OCI-M1 (cell line): ENCODE results near the gene SEPTIN11.

Experiments used
- DNase-seq: peaks from one replicate; lab custom pipeline; 2025; lab: John Stamatoyannopoulos, UW

The SEPTIN11 gene

DNA sequence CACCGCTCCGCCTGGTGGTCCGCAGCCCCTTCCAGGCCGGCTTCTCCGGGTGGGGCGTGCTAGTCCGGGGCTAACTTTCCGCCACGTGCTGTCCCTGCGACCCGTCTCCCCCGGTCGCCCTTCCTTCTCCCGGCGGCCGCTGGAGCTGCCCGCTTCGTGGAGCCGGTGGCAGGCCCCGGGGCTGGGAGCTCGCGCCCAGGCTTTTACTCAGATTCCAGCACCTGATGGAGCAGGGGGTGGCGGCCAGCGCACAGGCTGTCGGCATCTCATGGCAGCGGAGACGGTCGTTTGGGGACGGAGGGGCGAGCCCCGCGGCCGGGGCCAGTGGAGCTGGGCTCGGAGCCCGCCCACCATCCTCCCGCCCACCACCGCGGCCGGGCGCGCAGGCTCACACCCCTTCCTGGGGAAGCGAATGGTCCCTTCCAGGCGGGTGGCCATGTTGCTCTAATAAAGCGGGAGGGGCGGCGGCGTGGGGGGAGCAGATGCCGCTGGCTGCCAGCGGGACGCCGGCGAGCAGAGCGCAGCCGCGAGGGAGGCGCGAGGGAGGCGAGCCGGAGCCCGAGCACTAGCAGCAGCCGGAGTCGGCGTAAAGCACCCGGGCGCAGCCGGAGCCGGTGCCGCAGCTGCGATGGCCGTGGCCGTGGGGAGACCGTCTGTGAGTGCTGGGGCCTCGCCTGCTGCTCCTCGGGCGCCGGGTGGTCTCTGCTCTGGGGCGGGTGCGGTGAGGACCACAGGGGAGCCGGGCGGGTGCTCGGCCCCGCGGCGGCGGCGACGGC lies at the start of gene SEPTIN11:
Gene SEPTIN11 (plus strand): TSS at position 477 of the 776 bp plus-strand sequence. CDS start 152 bp downstream, at position 629.
- DNase-seq = peak; percentile 92

DNA sequence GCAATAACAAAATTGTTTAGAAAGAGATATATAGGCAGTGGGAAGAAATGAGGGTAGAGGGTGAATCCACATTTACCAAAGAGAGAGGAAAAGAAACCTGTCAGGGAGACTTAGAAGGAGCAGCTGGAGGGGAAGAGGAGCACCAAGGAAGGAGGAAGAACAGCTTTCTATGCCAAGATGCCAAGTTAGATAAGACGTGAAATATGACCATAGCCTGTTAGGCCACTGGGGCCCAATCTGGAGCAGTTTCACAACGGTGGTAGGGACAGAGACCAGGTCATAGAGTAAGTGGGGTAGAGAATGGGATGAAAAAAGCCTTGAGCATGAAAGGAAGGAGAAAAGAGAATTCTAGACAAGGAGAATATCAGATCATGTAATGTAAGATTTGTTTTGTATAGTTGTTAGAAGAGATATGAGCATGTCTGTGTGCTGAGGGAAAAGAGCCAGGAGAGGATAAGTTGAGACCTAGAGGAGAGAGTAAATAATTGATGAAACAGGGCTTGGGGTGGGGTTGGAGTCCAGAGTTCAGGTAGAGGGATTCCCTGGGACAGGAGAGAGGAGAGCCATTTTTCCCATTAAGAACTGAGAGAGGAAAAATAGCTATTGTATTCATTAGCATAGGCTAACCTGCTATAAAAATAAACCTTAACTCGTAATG lies 47.2 kb upstream of the SEPTIN11 start:
- DNase-seq = peak; percentile 39

DNA sequence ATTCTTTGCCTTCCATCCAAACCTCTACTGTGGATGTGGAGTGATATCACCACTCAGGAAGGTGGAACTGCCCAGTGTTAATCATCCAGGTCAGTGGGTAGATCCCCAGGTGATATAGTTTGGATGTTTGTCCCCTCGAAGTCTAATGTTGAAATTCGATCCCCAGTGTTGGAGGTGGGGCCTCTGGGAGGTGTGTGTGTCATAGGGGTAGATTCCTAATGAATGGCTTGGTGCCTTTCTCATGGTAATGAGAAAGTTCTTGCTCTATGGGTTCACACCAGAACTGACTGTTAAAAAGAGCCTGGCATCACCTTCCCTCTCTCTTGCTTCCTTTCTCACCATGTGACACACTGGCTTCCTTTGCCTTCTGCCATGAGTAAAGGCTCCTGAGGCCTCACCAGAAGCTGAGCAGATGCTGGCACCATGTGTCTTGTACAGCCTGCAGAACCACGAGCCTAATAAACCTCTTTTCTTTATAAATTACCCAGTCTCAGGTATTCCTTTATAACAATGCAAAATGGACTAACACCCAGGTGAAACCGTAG lies 44.8 kb upstream of the SEPTIN11 start:
- DNase-seq = no peak

DNA sequence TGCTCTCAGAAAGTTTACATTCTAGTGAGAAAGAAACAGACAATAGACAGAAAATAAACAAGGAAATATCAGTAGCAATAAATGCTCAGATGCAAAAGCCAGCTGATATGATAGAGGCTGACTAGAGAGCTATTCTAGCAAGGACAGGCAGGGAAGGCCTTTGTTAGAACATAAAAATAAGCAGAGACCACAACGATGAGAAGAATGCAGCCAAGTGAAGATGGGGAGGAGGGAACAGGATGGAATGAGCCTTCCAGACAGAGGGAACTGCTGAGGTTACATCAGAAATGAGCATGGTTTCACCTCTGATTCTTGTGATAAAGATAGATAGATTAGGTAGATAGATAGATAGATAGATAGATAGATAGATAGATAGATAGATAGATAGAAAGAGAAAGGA lies 44.0 kb upstream of the SEPTIN11 start:
- DNase-seq = no peak

DNA sequence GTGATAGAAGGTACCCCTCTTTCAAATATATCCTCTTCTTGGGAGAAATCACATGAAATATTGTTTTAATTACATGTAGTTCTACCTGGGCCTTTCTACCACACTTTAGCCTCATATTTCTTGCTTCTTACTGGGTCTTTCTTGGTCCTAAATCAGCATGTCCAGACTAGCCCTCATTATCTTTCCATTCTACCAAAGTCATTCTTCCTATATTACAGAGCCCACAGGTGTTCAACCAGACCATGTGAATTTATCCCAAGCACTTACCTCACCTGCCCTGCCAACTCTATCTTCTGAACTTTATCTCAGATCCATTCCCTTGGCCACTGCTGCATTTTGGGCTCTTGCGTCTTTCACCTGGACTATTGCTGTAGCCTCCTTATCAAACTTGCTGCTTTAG lies 39.8 kb upstream of the SEPTIN11 start:
- no peak for DNase-seq

DNA sequence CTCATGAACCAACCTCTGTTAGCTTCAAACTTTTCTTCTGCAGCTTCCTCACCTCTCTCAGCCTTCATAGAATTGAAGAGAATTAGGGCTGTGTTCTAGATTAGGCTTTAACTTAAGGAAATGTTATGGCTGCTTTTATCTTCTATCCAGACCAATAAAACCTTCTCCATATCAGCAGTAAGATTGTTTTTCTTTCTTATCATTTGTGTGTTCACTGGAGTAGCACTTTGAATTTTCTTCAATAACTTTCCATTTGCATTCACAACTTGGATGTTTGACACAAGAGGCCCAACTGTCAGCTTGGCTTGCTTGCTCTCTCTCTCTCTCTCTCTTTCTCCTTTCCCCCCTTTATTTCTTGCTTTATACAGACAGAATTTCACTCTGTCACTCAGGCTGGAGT lies 28.8 kb upstream of the SEPTIN11 start:
- DNase-seq = no peak

DNA sequence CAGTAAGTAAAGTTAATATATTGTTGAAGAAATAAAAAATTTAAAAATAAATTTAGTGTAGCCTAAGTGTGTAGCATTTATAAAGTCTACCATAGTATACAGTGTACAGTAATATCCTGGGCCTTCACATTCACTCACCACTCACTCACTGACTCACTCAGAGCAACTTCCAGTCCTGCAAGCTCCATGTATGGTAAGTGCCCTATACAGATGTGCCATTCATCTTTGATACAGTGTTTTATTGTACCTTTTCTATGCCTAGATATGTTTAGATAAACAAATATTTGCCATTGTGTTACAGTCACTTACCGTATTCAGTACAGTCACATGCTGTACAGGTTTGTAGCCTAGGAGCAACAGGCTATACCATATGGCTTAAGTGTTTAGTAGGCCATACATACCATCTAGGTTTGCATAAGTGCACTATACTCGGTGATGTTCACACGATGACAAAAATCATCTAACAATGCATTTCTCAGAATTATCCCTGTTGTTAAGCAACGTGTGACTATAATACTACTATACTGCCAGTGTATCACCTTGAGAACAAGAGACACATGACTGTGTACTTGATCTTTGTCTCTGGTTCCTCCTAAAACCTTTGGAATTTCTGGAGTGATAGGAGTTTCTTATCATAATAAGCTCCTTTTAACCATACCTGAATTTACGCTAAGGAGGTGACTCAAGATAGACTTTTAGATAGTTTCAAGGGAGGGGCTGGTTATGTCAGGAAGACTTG lies 25.8 kb upstream of the SEPTIN11 start:
- no peak for DNase-seq

DNA sequence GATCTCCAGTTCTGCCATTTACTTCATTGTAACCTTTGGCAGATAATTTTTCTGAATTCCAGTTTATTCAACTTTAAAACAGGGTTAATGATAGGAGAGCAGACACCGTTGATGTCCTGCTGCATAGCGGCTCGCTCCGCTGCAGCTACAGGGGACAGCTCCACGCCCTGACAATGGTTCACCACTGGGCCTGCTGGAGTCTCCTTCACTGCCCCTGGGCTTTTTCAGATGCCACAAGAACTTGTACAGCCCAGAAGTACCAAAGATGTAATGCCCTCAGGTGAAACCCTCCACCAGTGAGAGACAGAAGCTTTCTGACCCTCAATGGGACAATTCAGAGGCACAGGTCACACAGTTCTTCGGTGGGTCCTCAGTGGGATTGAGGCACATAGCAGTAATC lies 22.7 kb upstream of the SEPTIN11 start:
- DNase-seq = no peak

DNA sequence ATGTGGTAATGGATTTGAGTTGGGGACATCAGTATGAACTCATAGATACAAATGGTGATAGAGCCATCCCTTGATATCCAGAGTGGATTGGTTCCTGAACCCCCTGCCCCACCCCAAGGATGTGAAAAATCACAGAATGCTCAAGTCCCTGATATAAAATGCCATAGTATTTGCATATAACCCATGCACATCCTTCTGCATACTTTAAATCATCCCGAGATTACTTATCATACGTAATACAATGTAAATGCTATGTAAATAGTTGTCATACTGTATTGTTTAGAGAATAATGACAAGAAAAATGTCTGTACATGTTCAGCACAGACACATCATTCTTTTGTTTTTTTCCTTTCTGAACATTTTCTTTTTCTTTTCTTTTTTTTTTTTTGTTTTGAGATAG lies 18.9 kb upstream of the SEPTIN11 start:
- no peak for DNase-seq

DNA sequence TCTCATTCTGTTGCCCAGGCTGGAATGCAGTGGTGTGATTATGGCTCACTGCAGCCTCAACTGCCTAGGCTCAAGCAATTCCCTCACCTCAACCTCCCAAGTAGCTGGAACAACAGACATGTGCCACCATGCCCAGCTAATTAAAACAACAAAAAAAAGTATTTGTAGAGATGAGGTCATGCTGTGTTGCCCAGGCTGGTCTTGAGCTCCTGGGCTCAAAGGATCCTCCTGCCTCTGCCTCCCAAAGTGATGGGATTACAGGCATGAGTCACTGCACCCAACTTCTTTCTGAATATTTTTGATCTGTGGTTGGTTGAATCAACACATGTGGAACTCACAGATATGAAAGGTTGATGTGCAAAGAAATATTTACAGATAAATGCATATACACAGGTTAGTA lies 18.5 kb upstream of the SEPTIN11 start:
- peak; percentile 9 for DNase-seq

DNA sequence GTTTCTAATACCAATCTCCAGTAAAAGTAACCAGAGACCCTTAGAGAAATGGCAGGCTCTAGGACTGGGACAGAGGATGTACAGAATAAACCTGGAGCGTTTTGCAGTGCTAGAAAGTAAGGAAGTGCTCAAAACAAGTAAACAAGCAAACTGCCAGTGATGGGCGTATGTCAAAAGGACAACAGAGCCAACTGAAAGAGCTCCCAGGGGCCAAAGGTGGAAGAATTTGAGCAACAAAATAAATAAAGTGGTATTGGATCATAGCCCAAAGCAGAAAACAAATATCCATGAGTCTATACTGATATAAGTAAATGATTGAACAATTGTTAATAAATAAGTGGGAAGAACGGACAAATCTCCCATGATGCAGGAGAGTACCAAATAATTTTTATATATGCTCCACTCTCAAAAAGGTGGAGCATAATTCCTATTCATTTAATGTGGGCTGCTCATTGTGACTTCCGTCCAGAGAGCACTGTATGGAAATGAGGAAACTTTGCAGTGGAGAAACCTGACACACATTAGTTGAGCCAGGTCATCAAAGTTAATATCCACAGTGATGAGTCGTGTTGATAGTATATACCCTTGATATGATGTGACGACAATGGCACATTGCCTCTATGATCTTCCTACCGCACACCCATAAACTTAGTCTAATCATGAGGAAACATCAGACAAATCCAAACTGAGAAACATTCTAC lies 17.8 kb upstream of the SEPTIN11 start:
- DNase-seq = no peak

DNA sequence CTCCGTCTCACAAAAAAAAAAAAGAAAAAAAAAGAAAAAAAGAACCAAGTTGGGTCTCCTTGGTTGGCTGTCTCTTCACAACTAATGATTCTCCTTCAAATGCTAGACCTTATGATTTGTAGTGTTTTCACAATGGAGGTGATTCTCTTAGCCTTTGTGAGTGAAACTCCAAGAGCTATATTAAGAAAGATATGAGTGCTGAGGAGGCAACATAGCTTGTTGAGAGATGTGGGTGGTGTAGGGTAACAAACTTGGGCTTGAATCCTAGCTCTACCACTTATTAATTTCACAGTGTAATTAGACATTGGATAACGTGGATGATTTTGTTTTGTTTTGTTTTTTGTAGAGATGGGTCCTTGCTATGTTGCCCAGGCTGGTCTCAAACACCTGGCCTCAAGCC lies 10.4 kb upstream of the SEPTIN11 start:
- DNase-seq = no peak

DNA sequence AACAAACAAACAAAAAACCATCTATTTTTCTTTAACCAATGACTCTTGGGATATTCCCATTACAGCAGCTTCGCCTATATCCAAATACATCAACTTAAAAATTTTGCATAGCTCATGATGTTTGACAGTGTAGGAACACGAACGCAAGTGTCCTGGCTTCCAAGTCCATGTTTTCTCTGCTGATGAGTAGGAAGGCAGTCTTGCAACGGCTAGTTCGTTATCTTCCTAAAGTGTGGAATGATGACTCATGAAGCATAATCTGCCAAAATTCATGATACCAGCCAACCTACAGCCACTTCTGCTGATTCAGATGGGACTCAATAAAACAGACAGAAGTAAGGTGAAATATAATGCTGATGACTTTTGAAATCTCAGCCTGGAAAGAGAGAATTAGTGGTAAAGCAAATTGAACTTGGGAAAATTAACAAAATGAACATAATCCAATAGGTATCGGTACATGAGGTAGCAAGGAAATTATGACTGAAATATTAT lies 6.4 kb upstream of the SEPTIN11 start:
- DNase-seq = peak; percentile 17

DNA sequence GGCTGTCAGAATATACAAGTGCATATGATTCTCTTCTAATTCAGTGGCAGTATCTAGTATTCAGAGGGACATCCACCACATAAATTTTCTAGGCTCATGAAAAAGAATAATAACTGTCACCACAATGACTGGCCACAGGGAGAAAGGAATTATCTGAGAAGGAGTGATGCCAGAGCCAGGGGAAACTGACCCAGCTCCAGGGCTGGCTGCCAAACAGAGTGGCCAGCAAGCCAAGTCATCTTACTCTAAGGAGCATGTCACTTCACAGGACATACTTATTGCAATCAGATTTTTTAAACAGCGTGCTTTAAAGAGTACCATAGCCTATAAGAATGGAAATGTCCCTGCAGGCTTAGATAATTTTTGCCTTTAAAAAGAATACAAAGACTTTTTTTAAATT lies 5.8 kb upstream of the SEPTIN11 start:
- no peak for DNase-seq

DNA sequence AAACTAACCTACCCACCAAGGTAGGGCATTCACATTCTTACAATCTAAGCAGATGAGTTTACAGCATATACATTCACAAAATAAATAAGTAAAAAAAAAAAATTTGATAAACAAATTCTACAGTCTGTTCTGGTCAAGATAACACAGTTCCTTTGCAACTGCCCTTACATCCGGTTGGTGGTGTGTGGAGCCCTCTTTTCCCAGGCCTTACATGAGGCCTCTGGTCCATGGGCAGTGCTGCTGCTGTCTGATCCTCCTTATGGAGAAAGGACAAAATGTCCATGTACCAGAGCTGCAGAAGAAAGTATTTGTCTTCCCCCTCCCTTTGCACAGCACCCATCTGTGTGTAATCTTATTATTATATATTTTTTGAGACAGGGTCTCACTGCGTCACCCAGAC lies 2.2 kb upstream of the SEPTIN11 start:
- DNase-seq = peak; percentile 69

DNA sequence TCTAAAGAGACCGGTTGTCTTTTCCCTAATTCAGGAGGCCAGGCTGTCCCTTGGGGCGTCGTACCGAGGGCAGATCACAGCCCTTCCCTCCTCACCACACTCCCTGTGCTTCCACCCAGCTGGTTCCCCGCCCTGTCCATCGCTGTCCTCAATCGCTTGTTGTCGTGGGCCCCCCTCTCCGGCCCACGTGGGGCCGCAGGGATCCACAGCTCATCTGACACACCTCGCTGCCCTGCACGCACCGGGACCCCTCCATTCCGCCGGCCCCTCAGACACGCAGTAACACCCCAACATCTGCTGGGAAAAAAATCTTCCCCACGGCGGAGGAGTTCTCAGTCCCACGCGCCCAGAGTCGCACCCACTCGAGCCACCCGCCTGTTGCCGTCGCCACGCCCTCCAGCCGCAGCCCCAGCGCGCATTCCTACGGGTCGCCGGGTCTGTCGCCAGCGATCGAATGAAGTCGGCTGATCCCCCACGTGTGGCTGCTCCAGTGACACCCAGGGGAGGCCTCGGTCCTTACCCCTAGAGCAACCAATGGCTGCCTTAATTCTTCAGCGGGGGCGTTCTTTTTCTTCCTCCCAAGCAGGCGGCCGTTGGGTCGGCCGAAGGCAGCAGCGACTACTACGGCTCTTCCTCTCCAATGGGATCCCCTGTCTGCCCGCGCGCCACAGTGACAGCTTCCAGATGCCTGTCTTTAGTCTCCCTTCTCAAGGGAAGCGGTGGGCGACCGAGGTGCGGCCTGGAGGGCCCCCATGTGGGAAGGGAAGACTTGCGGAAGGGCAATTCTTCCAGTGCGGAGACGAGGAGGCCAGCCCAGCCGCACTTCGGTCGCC lies 893 bp upstream of the SEPTIN11 start:
- DNase-seq = peak; percentile 87

DNA sequence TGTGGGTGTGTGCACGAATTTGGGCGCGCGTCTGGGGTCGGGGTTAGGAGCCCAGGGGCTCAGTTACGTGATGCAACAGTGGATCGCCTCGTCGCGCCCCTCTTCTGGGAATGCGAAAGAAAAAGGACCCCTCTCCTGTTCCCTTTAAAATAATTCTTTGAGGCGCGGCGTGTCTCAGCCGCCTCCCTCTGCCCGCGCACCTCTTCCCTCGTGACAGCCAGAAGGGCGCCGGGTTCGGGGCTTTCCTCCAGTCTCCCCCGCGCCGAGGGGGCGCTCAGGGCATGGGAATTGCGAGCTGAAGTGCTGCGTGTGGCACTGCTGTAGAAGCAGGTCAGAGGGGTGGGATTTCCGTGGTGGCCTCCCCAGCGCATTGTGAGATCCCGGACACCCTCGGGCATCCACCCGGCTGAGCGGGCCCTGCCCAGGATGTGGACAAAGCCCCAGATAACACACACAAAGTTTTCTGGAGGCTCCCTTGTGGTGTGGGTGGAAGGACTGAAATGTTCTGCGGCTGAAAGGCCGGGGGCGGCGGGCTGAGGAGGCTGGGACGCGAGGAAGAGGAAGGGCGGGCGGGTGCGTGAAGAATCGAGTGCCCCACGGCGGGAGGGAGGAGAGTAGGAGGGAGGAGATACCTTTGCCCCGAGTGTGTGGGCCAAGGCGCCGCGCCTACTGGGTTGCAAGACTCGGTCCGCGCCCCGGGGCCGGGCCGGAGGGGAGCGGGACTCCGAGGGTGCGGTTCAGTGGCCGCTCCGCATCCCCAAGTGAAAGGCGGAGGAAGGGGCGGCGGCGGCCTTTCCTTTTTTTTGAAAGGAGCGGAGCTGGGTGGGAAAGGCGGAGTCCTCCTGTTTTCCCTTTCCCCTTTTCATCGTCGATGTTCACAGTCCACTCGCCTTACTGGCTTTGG lies 752 bp downstream of the SEPTIN11 start:
- DNase-seq = peak; percentile 72

DNA sequence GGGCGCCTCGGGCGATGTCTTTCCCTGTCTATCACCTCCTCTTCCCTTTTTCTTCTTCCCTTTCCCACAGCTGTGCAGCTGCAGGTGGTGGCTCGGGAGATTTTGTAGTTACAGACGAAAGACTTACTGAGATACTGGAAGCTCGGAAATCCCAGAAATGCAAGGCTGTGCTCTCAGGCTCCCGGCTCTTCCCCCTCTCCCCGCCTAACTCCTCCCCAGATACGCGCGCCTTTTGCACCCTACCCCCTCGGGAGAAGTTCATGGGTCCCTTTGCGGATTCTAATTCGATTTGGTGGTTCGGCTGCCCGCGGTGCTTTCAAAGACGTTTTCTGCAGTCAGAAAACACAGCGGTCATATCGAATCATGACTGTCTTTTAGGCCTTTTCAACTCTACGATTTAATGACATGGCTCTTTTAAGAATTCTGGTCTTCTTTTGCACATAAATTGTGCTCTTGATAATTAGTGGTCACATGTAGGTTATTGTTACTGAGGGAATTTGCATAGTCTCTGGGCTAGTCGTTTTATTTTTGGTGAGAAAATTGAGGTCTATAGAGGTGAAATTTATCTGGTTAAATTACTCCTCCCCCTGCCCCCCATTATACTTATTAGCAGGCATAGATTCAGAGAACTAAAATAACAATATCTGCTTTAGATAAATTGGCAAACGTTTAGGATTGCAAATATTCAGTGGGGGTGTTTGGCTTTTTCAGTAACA lies 1.6 kb downstream of the SEPTIN11 start:
- DNase-seq = peak; percentile 66

DNA sequence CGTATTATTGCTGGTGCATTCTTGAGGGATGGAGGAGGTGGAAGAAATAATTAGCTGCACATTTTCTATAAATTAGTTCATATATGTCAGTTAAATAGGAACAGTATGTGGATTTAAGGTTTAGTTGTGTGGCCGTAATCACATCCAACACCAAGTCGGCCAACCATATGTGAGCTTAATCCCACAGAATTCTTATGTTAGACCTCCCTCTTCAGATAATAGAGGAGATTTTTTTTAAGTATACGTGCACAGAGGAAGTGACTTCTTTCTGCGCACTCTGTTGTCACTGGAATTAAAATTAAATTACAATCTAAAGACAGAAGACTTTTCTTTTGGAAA lies 2.1 kb downstream of the SEPTIN11 start:
- peak; percentile 55 for DNase-seq
